GM23338 (cell line): ENCODE results near the gene RFX3. TPM values are rescaled to one million over a fixed set of nuclear protein-coding genes. Genes with fewer than 3 reads are reported as not detected.

Source experiments
- ATAC-seq: fragments of 200-7000 bp; cut with Tn5 transposase; 3 replicates; pipeline ENCODE4 v1.9.1; 2020
- DNase-seq: peaks from one replicate; pipeline ENCODE4 v3.0.0-alpha.2; 2015; ENCODE audit warnings: low spot score
- H2AFZ ChIP-seq: fragments of 200-600 bp; sonication (generic); 2 replicates; pipeline ENCODE4 v1.8.0; 2016; ENCODE audit warnings: antibody characterized with exemption, mild to moderate bottlenecking, moderate library complexity
- H3F3A ChIP-seq: fragments of 200-600 bp; sonication (generic); replicated peaks from 2 replicates; pipeline ENCODE4 v1.8.0; 2017; ENCODE audit warnings: antibody characterized with exemption, mixed run types, low read depth
- H3K27ac ChIP-seq: fragments of 200-600 bp; sonication (generic); 2 replicates; pipeline ENCODE4 v1.6.1; 2016; ENCODE audit warnings: low read depth
- H3K27me3 ChIP-seq: fragments of 200-600 bp; sonication (generic); 2 replicates; pipeline ENCODE4 v1.8.0; 2016; ENCODE audit warnings: mild to moderate bottlenecking, mixed run types, moderate library complexity; ENCODE audit not compliant: insufficient read depth
- H3K36me3 ChIP-seq: fragments of 200-600 bp; sonication (generic); 2 replicates; pipeline ENCODE4 v1.8.0; 2016; ENCODE audit warnings: mild to moderate bottlenecking; ENCODE audit not compliant: insufficient read depth
- H3K4me1 ChIP-seq: fragments of 200-600 bp; sonication (generic); 2 replicates; pipeline ENCODE4 v1.8.0; 2016; ENCODE audit warnings: mild to moderate bottlenecking, moderate library complexity; ENCODE audit not compliant: insufficient read depth
- H3K4me2 ChIP-seq: fragments of 200-600 bp; sonication (generic); 2 replicates; pipeline ENCODE4 v1.7.1; 2017; ENCODE audit warnings: mixed run types
- H3K4me3 ChIP-seq: fragments of 200-600 bp; sonication (generic); 2 replicates; pipeline ENCODE4 v1.6.1; 2016; ENCODE audit warnings: mixed run types
- H3K79me2 ChIP-seq: fragments of 200-600 bp; sonication (generic); replicated peaks from 2 replicates; pipeline ENCODE4 v1.8.0; 2017; ENCODE audit warnings: mild to moderate bottlenecking; ENCODE audit not compliant: insufficient read depth
- H3K9me2 ChIP-seq: fragments of 200-600 bp; sonication (generic); 2 replicates; pipeline ENCODE4 v1.8.0; 2017; ENCODE audit not compliant: insufficient read depth
- H4K20me1 ChIP-seq: fragments of 200-600 bp; sonication (generic); replicated peaks from 2 replicates; pipeline ENCODE4 v1.8.0; 2017; ENCODE audit warnings: mild to moderate bottlenecking; ENCODE audit not compliant: insufficient read depth
- H3K27ac Mint-ChIP-seq: 2 replicates; pipeline ENCODE4 v1.8.0; 2020; ENCODE audit warnings: inconsistent platforms, mild to moderate bottlenecking, moderate library complexity, mixed read lengths
- H3K27me3 Mint-ChIP-seq: 3 replicates; pipeline ENCODE4 v1.8.0; 2022; ENCODE audit warnings: low read depth, mild to moderate bottlenecking, moderate library complexity, mixed read lengths, inconsistent platforms; ENCODE audit not compliant: insufficient read depth, poor library complexity
- H3K36me3 Mint-ChIP-seq: 3 replicates; pipeline ENCODE4 v1.8.0; 2021; ENCODE audit warnings: low read depth, mild to moderate bottlenecking, inconsistent platforms, moderate library complexity, mixed read lengths
- H3K4me1 Mint-ChIP-seq: 3 replicates; pipeline ENCODE4 v1.8.0; 2020; ENCODE audit warnings: mild to moderate bottlenecking, inconsistent platforms, mixed read lengths
- H3K4me3 Mint-ChIP-seq: 3 replicates; pipeline ENCODE4 v1.8.0; 2021; ENCODE audit warnings: moderate library complexity, mild to moderate bottlenecking, inconsistent platforms, mixed read lengths
- H3K9me3 Mint-ChIP-seq: 3 replicates; pipeline ENCODE4 v1.8.0; 2020; ENCODE audit warnings: moderate library complexity, mild to moderate bottlenecking, inconsistent platforms, mixed read lengths
- CREB1 ChIP-seq: fragments of 250-450 bp; sonication (Bioruptor Pico); IDR thresholded peaks from 2 replicates; pipeline ENCODE4 v1.5.0; 2020; ENCODE audit warnings: low read depth, mild to moderate bottlenecking, moderate library complexity
- EZH2 ChIP-seq: fragments of 200-600 bp; sonication (generic); IDR thresholded peaks from one replicate; pipeline ENCODE4 v1.8.0; 2017; ENCODE audit warnings: antibody characterized with exemption, mild to moderate bottlenecking, low read depth; ENCODE audit not compliant: unreplicated experiment
- POLR2AphosphoS5 ChIP-seq: IDR thresholded peaks from 2 replicates; pipeline ENCODE4 v1.6.1; 2016; ENCODE audit warnings: antibody characterized with exemption, low read depth
- ZNF114 ChIP-seq: fragments of 250-450 bp; sonication (Bioruptor Pico); IDR thresholded peaks from 2 replicates; pipeline ENCODE4 v1.5.0; 2020; ENCODE audit warnings: mild to moderate bottlenecking, moderate library complexity
- polyA plus RNA-seq: library from polyadenylated mRNA; unstranded; fragments of >200 nt; fragmentation: Nextera tagmentation; extraction: Ambion mirVana; gene quantifications from 2 replicates; pipeline ENCODE4 v1.2.1, GENCODE V29; 2016
- total RNA-seq: library from RNA; depleted of rRNA; stranded (reverse); fragments of >200 nt; shearing (Covaris generic); gene quantifications from 2 replicates; pipeline ENCODE4 v1.2.3, GENCODE V29; 2014
- TF ChIP-seq, protein P1 (sequence below): fragments of 250-450 bp; sonication (Bioruptor Pico); IDR thresholded peaks from 2 replicates; pipeline ENCODE4 v1.5.0; 2020; ENCODE audit warnings: mild to moderate bottlenecking, moderate library complexity
- TF ChIP-seq, protein P2 (sequence below), 2 experiments: fragments of 200-600 bp in 1 of 2; sonication (generic) in 1 of 2; conservative IDR thresholded peaks; 2 replicates each; pipeline versions ENCODE4 v1.5.1 to v1.6.1; 2016 to 2017; ENCODE audit warnings: antibody characterized with exemption in 2 of 2, low read depth in 2 of 2, mild to moderate bottlenecking in 2 of 2, moderate library complexity in 1 of 2

RFX3 gene
- total and polyA plus RNA-seq, 2 experiments from 2014 or later, result 9.8 to 22.1 TPM

DNA sequence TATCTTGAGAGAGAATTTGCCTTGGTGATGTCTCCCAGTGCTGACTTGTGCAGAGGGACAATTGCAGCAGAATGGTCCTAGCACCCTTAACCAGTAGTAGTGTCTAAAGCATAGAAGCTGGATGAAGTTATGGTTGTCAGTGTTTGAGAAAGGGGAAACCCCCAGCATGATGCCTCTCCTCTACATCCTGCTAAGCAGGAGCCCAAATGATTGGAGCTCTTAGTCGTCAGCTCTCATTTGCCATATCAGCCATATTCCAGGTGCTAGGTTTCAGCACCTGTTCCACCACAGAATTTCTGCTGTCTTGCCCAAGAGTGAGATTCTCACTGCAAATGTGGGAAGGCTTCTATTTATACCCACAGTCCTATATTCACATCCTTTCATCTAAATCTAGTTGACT is 43.7 kb upstream of the RFX3 start:
- H3K4me1 ChIP-seq, result no peaks in the 10 kb centered on the region
- DNase-seq (no peak), ATAC-seq (no peak)
- H3K36me3 ChIP-seq, result no peaks in the 10 kb centered on the region
- H3F3A ChIP-seq, result no peaks in the 10 kb centered on the region
- no peaks in the 10 kb centered on the region for H3K79me2 ChIP-seq
- H4K20me1 ChIP-seq, result no peaks in the 10 kb centered on the region
- no peaks in the 10 kb centered on the region for H3K36me3 Mint-ChIP-seq
- H3K27ac ChIP-seq, result no peak overlapping the region
- no peak overlapping the region for H2AFZ ChIP-seq
- H3K4me1 Mint-ChIP-seq, result no peaks in the 10 kb centered on the region
- no peak overlapping the region for H3K27ac Mint-ChIP-seq
- TF ChIP-seq POLR2AphosphoS5 (no peak), CREB1 (CRISPR knock-in tag) (no peak), ZNF114 (CRISPR knock-in tag) (no peak), EZH2 (no peak)
- TF ChIP-seq, protein P1, sequence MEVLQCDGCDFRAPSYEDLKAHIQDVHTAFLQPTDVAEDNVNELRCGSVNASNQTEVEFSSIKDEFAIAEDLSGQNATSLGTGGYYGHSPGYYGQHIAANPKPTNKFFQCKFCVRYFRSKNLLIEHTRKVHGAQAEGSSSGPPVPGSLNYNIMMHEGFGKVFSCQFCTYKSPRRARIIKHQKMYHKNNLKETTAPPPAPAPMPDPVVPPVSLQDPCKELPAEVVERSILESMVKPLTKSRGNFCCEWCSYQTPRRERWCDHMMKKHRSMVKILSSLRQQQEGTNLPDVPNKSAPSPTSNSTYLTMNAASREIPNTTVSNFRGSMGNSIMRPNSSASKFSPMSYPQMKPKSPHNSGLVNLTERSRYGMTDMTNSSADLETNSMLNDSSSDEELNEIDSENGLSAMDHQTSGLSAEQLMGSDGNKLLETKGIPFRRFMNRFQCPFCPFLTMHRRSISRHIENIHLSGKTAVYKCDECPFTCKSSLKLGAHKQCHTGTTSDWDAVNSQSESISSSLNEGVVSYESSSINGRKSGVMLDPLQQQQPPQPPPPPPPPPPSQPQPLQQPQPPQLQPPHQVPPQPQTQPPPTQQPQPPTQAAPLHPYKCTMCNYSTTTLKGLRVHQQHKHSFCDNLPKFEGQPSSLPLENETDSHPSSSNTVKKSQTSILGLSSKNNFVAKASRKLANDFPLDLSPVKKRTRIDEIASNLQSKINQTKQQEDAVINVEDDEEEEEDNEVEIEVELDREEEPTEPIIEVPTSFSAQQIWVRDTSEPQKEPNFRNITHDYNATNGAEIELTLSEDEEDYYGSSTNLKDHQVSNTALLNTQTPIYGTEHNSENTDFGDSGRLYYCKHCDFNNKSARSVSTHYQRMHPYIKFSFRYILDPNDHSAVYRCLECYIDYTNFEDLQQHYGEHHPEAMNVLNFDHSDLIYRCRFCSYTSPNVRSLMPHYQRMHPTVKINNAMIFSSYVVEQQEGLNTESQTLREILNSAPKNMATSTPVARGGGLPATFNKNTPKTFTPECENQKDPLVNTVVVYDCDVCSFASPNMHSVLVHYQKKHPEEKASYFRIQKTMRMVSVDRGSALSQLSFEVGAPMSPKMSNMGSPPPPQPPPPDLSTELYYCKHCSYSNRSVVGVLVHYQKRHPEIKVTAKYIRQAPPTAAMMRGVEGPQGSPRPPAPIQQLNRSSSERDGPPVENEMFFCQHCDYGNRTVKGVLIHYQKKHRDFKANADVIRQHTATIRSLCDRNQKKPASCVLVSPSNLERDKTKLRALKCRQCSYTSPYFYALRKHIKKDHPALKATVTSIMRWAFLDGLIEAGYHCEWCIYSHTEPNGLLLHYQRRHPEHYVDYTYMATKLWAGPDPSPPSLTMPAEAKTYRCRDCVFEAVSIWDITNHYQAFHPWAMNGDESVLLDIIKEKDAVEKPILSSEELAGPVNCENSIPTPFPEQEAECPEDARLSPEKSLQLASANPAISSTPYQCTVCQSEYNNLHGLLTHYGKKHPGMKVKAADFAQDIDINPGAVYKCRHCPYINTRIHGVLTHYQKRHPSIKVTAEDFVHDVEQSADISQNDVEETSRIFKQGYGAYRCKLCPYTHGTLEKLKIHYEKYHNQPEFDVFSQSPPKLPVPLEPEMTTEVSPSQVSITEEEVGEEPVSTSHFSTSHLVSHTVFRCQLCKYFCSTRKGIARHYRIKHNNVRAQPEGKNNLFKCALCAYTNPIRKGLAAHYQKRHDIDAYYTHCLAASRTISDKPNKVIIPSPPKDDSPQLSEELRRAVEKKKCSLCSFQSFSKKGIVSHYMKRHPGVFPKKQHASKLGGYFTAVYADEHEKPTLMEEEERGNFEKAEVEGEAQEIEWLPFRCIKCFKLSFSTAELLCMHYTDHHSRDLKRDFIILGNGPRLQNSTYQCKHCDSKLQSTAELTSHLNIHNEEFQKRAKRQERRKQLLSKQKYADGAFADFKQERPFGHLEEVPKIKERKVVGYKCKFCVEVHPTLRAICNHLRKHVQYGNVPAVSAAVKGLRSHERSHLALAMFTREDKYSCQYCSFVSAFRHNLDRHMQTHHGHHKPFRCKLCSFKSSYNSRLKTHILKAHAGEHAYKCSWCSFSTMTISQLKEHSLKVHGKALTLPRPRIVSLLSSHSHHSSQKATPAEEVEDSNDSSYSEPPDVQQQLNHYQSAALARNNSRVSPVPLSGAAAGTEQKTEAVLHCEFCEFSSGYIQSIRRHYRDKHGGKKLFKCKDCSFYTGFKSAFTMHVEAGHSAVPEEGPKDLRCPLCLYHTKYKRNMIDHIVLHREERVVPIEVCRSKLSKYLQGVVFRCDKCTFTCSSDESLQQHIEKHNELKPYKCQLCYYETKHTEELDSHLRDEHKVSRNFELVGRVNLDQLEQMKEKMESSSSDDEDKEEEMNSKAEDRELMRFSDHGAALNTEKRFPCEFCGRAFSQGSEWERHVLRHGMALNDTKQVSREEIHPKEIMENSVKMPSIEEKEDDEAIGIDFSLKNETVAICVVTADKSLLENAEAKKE (CRISPR knock-in tag), result no peak
- TF ChIP-seq, protein P2, sequence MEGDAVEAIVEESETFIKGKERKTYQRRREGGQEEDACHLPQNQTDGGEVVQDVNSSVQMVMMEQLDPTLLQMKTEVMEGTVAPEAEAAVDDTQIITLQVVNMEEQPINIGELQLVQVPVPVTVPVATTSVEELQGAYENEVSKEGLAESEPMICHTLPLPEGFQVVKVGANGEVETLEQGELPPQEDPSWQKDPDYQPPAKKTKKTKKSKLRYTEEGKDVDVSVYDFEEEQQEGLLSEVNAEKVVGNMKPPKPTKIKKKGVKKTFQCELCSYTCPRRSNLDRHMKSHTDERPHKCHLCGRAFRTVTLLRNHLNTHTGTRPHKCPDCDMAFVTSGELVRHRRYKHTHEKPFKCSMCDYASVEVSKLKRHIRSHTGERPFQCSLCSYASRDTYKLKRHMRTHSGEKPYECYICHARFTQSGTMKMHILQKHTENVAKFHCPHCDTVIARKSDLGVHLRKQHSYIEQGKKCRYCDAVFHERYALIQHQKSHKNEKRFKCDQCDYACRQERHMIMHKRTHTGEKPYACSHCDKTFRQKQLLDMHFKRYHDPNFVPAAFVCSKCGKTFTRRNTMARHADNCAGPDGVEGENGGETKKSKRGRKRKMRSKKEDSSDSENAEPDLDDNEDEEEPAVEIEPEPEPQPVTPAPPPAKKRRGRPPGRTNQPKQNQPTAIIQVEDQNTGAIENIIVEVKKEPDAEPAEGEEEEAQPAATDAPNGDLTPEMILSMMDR (conservative IDR thresholded peaks at IDR 0.05; ENCODE audit: low read depth in 2 of 2), result no peak
- no peaks in the 10 kb centered on the region for H3K27me3 ChIP-seq
- H3K27me3 Mint-ChIP-seq, result no peaks in the 10 kb centered on the region
- H3K4me2 ChIP-seq, result no peak overlapping the region
- H3K4me3 Mint-ChIP-seq, result no peak overlapping the region
- H3K4me3 ChIP-seq, result no peak overlapping the region
- no peaks in the 10 kb centered on the region for H3K9me2 ChIP-seq
- no peaks in the 10 kb centered on the region for H3K9me3 Mint-ChIP-seq
